ENCODE data around the gene RNU11. TPM values are rescaled to one million over a fixed set of nuclear protein-coding genes. Genes with fewer than 3 reads are reported as not detected.
"Not testable (repeated sequence)": the region's sequence is repeated elsewhere in the genome, so short reads cannot be mapped to it uniquely, and the experiment has no call there.

RNU11 gene
- total RNA-seq, 1 donor from 2014 or later: not detected

DNA sequence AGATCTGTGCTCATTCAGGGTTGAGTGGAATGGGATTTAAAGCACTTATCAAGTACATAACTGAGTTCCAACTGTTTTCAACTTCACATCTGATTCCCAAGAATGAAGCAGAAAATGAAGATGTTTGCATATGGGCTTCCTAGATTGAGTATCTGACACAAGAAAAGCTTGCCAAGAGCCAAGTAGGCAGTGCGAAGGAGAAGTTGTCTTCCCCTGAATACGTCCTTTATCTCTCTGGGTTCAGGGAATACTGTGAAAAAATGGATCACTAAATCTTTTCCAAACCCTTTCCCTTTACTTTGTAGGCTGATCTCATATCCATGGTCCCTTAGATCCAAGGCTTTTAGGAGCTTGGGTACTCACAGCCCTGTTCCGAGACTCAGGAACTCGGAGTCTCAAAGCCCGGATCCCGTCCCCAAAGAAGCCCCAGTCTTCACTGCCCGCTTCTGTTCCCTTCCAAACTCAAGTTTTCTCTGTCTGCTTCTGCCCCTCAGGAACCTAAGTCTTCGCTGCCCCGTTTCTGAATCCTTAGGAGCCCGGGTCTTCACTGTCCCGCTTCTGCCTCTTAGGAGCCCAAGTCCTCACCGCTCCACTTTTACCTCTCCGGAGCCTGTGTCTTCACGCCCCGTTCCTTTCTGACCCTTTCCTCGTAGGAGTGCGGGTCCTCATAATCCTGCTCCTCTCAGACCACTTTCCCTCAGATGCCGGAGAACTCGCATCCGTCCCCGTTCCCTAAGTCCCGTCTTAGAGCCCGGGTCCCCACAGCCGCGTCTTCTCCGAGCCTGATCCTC is 6.1 kb upstream of the RNU11 start:
- H3K27me3 ChIP-seq: no peaks in the 10 kb centered on the region
- H3K4me1 ChIP-seq: peaks cover 0 to 19% of the 10 kb centered on the region in 2 donors
- no peak for DNase-seq (ENCODE audit: low spot score in 2 of 2)
- H3K9me3 ChIP-seq: no peaks in the 10 kb centered on the region
- TF ChIP-seq, protein P1, sequence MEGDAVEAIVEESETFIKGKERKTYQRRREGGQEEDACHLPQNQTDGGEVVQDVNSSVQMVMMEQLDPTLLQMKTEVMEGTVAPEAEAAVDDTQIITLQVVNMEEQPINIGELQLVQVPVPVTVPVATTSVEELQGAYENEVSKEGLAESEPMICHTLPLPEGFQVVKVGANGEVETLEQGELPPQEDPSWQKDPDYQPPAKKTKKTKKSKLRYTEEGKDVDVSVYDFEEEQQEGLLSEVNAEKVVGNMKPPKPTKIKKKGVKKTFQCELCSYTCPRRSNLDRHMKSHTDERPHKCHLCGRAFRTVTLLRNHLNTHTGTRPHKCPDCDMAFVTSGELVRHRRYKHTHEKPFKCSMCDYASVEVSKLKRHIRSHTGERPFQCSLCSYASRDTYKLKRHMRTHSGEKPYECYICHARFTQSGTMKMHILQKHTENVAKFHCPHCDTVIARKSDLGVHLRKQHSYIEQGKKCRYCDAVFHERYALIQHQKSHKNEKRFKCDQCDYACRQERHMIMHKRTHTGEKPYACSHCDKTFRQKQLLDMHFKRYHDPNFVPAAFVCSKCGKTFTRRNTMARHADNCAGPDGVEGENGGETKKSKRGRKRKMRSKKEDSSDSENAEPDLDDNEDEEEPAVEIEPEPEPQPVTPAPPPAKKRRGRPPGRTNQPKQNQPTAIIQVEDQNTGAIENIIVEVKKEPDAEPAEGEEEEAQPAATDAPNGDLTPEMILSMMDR (IDR thresholded peaks at IDR 0.05): no peak
- no peaks in the 10 kb centered on the region for H3K36me3 ChIP-seq
- H3K4me3 ChIP-seq: peak overlapping the region; percentile 67 to 76
- intact Hi-C loops (cut with DNase I): loop anchor here (1.0 to 10.0 kb wide), 8 partner anchors 61 to 539 kb away; partner anchors contain the start of genes ATP5IF1, DNAJC8, EPB41 and SRSF4
- H3K27ac ChIP-seq: peak overlapping the region; percentile 92

DNA sequence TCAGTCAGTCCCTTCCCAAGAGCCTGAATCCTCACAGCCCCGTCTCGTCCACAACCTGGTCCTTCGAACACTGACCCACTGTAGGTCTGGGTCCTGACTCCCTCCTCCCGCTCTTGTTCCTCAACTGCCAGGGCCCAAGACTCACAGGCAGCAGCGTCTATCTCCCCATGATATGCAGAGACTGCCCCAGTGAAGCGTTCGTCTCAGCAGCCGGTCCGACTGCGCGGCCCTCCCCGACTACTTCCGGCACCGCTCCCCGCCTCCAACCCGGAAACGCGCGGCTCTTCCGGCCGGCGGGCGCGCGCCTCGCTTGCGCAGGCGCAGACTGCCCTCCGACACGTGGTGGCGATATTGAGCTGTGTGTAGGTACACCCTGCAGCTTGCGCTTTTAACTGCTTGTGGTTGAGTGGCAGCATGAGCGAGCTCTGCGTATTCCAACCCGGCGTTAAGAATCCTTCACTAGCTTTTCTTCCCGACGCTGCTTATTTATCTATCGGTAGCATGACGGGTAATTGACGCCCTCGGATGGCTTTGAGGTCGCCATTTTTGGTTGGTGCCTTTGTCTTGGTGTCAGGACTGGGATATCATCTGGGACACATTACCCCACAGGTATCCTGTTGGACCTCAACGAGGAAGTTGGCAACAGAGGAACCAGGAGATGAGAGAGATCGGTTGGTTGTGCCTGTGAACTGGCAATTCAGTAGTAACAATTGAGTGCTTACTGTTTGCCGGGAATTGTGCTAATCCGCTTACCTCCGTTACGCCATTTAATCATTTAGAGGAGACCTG is 5.4 kb upstream of the RNU11 start, which contains the start of gene TAF12:
TSS of gene TAF12 (minus strand) at position 221 of the 789 bp plus-strand sequence. CDS start 20,986 bp downstream, outside the sequence.
- DNase-seq (ENCODE audit: low spot score in 2 of 2): peak; percentile 67 to 95
- Histone ChIP-seq H3K27me3 (no peaks in the 10 kb centered on the region), H3K9me3 (no peaks in the 10 kb centered on the region), H3K36me3 (no peaks in the 10 kb centered on the region), H3K27ac (peak within 1 kb of the TSS; percentile 92), H3K4me1 (peaks cover 3 to 25% of the 10 kb centered on the region in 2 donors), H3K4me3 (peak within 1 kb of the TSS; percentile 67 to 76)
- intact Hi-C loops (cut with DNase I): loop anchor here (1.0 to 10.0 kb wide), 9 partner anchors 25 to 538 kb away; partner anchors contain the start of genes ATP5IF1, DNAJC8, EPB41 and GMEB1
- TF ChIP-seq, protein P1 (IDR thresholded peaks at IDR 0.05): peak; percentile 1 to 50 (median 32)

DNA sequence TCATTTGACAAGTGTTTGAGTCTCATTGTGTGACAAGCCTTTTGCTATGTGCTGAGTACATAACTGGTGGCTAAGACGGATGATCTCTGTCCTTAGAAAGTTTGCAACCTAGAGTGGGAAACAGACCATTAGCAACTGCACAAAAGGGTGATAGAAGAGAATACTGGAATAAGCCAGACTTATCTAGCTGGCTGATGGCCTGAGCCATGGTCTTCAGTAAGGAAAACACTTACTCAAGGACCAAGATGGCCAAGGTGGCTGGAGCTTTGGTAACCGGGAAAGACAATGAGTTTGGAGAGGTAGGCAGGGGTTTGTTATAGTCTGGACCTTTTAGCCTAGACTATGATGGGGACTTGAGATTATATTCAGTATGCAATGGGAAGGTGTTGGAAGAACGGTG is 3.9 kb upstream of the RNU11 start:
- H3K4me3 ChIP-seq: peak overlapping the region; percentile 67 to 76
- peak overlapping the region; percentile 92 for H3K27ac ChIP-seq
- no peaks in the 10 kb centered on the region for H3K27me3 ChIP-seq
- TF ChIP-seq, protein P1 (IDR thresholded peaks at IDR 0.05): no peak
- H3K36me3 ChIP-seq: no peaks in the 10 kb centered on the region
- no peak for DNase-seq (ENCODE audit: low spot score in 2 of 2)
- intact Hi-C loops (cut with DNase I): loop anchor here (5.0 to 10.0 kb wide), 3 partner anchors 243 to 410 kb away; partner anchors contain the start of genes ATP5IF1, DNAJC8 and EPB41
- peaks cover 3 to 29% of the 10 kb centered on the region in 2 donors for H3K4me1 ChIP-seq
- H3K9me3 ChIP-seq: no peaks in the 10 kb centered on the region

DNA sequence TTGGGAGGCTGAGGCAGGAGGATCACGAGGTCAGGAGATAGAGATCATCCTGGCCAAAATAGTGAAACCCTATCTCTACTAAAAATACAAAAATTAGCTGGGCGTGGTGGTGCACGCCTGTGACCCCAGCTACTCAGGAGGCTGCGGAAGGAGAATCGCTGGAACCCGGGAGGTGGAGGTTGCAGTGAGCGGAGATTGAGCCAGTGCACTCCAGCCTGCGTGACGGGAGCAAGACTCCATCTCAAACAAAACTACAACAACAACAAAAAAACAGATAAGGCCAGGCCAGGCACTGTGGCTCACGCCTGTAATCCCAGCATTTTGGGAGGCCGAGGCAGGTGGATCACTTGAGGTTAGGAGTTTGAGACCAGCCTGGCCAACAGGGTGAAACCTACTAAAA is 3.0 kb upstream of the RNU11 start:
- intact Hi-C loops (cut with DNase I): loop anchor here (5.0 to 10.0 kb wide), 3 partner anchors 269 to 482 kb away; partner anchors contain the start of genes ATP5IF1, DNAJC8 and EPB41
- H3K4me1 ChIP-seq: peaks cover 3 to 29% of the 10 kb centered on the region in 2 donors

DNA sequence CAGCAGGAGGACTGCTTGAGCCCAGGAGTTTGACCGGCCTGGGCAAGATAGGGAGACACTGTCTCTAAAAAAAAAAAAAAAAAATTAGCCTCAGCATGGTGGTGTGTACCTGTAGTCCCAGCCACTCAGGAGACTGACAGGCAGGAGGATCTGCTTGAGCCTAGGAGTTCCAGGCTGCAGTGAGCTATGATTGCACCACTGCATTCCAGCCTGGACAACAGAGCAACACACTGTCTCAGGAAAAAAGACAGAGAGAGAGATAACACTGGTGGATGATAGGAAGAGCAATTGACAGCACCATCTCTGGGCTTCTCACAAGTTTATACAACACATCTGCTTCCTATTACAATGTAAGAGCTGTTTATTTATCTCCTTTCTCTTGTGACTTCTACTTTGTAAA is 2.4 kb upstream of the RNU11 start:
- H3K4me1 ChIP-seq: peaks cover 3 to 28% of the 10 kb centered on the region in 2 donors
- H3K36me3 ChIP-seq: no peaks in the 10 kb centered on the region
- H3K9me3 ChIP-seq: no peaks in the 10 kb centered on the region
- H3K4me3 ChIP-seq: no peak overlapping the region
- no peak for DNase-seq (ENCODE audit: low spot score in 2 of 2)
- TF ChIP-seq, protein P1 (IDR thresholded peaks at IDR 0.05): no peak
- H3K27me3 ChIP-seq: no peaks in the 10 kb centered on the region
- intact Hi-C loops (cut with DNase I): loop anchor here (5.0 to 10.0 kb wide), 3 partner anchors 269 to 481 kb away; partner anchors contain the start of genes ATP5IF1, DNAJC8 and EPB41
- peak overlapping the region in 1 of 2 donors; percentile 8 for H3K27ac ChIP-seq

More for the DNA sequence above, 3.0 kb upstream of the RNU11 start:
- H3K27me3 ChIP-seq; DNase-seq (ENCODE audit: low spot score in 2 of 2); H3K4me3 ChIP-seq; H3K9me3 ChIP-seq; H3K36me3 ChIP-seq: not testable (repeated sequence)
- peak overlapping the region in 1 of 2 donors; percentile 8 for H3K27ac ChIP-seq

All from ascending aorta (tissue), 2 donors.